Caco-2 (cell line): Measurements from ENCODE around the gene CAMKMT. TPM values are rescaled to one million over a fixed set of nuclear protein-coding genes. Genes with fewer than 3 reads are reported as not detected.

Source experiments
- BruUV-seq: library from RNA; stranded (reverse); fragments of 400-500 nt; replicated peaks from 2 replicates; lab custom pipeline; 2021; lab: Mats Ljungman, UMichigan
- CTCF ChIA-PET: fragments of 300-600 bp; sonication (Branson Sonifier 250); formaldehyde crosslinking; loops from one replicate; lab custom pipeline; 2022; ENCODE audit warnings: antibody characterized with exemption; lab: Charles Lee
- POLR2A ChIA-PET: fragments of 300-600 bp; sonication (Branson Sonifier 250); formaldehyde crosslinking; loops from one replicate; lab custom pipeline; 2022; ENCODE audit warnings: antibody characterized with exemption; lab: Charles Lee
- DNase-seq, 2 experiments: peaks; one replicate each; pipeline versions ENCODE4 v3.0.0 to v3.0.0-alpha.2; 2020 to 2022
- H3K27me3 ChIP-seq: replicated peaks from 2 replicates; pipeline ENCODE4 v1.6.0; 2011; ENCODE audit warnings: low read length; ENCODE audit not compliant: control insufficient read depth, insufficient read depth
- H3K36me3 ChIP-seq: 2 replicates; pipeline ENCODE4 v1.5.1; 2011; ENCODE audit warnings: low read length; ENCODE audit not compliant: control insufficient read depth, insufficient read depth
- H3K4me1 ChIP-seq: fragments of 250-450 bp; sonication (Bioruptor Pico); 2 replicates; pipeline ENCODE4 v1.5.1; 2020; ENCODE audit warnings: mild to moderate bottlenecking
- H3K4me3 ChIP-seq: 2 replicates; pipeline ENCODE4 v1.5.1; 2011; ENCODE audit warnings: low read depth, mild to moderate bottlenecking, control low read depth, low read length
- H3K9me3 ChIP-seq: fragments of 250-450 bp; sonication (Bioruptor Pico); 2 replicates; pipeline ENCODE4 v1.5.1; 2020; ENCODE audit warnings: mild to moderate bottlenecking, moderate library complexity
- H3K27ac Mint-ChIP-seq: one replicate; pipeline ENCODE4 v1.8.0; 2022; ENCODE audit warnings: mixed read lengths; ENCODE audit not compliant: unreplicated experiment
- H3K27me3 Mint-ChIP-seq: one replicate; pipeline ENCODE4 v1.8.0; 2022; ENCODE audit warnings: mixed read lengths; ENCODE audit not compliant: insufficient read depth, unreplicated experiment
- H3K36me3 Mint-ChIP-seq: one replicate; pipeline ENCODE4 v1.8.0; 2022; ENCODE audit warnings: mild to moderate bottlenecking, mixed read lengths; ENCODE audit not compliant: insufficient read depth, unreplicated experiment
- H3K4me1 Mint-ChIP-seq: one replicate; pipeline ENCODE4 v1.8.0; 2022; ENCODE audit warnings: low read depth, mixed read lengths; ENCODE audit not compliant: unreplicated experiment
- H3K4me3 Mint-ChIP-seq: one replicate; pipeline ENCODE4 v1.8.0; 2022; ENCODE audit warnings: mild to moderate bottlenecking, moderate library complexity, mixed read lengths; ENCODE audit not compliant: unreplicated experiment
- H3K9me3 Mint-ChIP-seq: one replicate; pipeline ENCODE4 v1.8.0; 2022; ENCODE audit warnings: mixed read lengths; ENCODE audit not compliant: unreplicated experiment
- CTCF ChIP-seq, 2 experiments: fragments of 200-600 bp in 1 of 2; IDR thresholded peaks; 1 replicate in 1 of 2; 2 replicates in 1 of 2; pipeline versions ENCODE4 v1.5.1 to v1.8.0; 2011 to 2022; ENCODE audit warnings: antibody characterized with exemption in 1 of 2, control low read depth in 1 of 2, inconsistent platforms in 1 of 2, low read depth in 1 of 2, low read length in 1 of 2, mild to moderate bottlenecking in 1 of 2, moderate library complexity in 1 of 2; ENCODE audit not compliant: insufficient read depth in 1 of 2, severe bottlenecking in 1 of 2, unreplicated experiment in 1 of 2
- intact Hi-C: fragments of 100-400 bp; cut with micrococcal nuclease; formaldehyde crosslinking; loops from one replicate; pipeline ENCODE4 v1.10.0; 2022; ENCODE audit not compliant: unreplicated experiment
- total RNA-seq: library from RNA; stranded (reverse); gene quantifications from 2 replicates; pipeline ENCODE4 v1.2.3, GENCODE V29; 2022

CAMKMT gene
- total RNA-seq, 1 experiment from 2014 or later, result 25.2 TPM

DNA sequence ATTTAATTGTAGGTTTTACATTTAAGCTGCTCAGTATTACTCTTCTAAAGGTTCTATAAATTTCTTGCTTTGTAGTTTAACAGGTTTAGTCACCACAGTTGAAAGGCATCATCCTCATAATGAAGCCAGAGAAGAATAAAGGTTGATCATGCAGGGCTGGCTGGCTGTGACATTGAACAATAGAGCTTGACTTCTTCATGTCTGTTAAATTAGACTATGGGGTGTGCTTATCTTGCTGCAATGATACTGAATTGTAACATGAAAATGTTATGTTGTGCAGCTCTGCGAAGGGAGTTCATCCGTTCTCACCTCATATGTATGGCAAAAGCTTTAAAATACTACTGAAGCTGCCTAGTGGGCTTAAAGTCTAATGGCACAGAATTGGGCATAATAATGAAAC lies 81.8 kb downstream of the CAMKMT start:
- peaks cover 18% of the 10 kb centered on the region for H3K4me1 Mint-ChIP-seq
- no TSS peak for BruUV-seq
- Histone ChIP-seq H3K36me3 (no peaks in the 10 kb centered on the region), H3K4me1 (peaks cover 3% of the 10 kb centered on the region; the same call in 1 of the 2 replicates), H3K27me3 (no peaks in the 10 kb centered on the region), H3K4me3 (no peak overlapping the region), H3K9me3 (no peaks in the 10 kb centered on the region)
- ChIA-PET POLR2A (no interaction called here), CTCF (no interaction called here)
- intact Hi-C loops, result no loop called here
- peaks cover 6% of the 10 kb centered on the region for H3K36me3 Mint-ChIP-seq
- no peak for DNase-seq
- no peak overlapping the region for H3K4me3 Mint-ChIP-seq
- no peak overlapping the region for H3K27ac Mint-ChIP-seq
- H3K9me3 Mint-ChIP-seq, result peaks cover 6% of the 10 kb centered on the region
- H3K27me3 Mint-ChIP-seq, result no peaks in the 10 kb centered on the region
- no peak for TF ChIP-seq CTCF (IDR thresholded peaks at IDR 0.05; ENCODE audit: insufficient read depth in 1 of 2, low read depth in 1 of 2, low read length in 1 of 2, severe bottlenecking in 1 of 2, unreplicated experiment in 1 of 2)

GRCh38 chr2:44444881-44445280 lies 83.1 kb downstream of the CAMKMT start:
- no peaks in the 10 kb centered on the region for H3K9me3 ChIP-seq
- Mint-ChIP-seq H3K27me3 (no peaks in the 10 kb centered on the region), H3K4me1 (peaks cover 30% of the 10 kb centered on the region), H3K4me3 (no peak overlapping the region), H3K36me3 (peaks cover 6% of the 10 kb centered on the region), H3K27ac (no peak overlapping the region), H3K9me3 (peaks cover 6% of the 10 kb centered on the region)
- ChIA-PET CTCF (no interaction called here), POLR2A (no interaction called here)
- intact Hi-C loops, result no loop called here
- TF ChIP-seq CTCF (IDR thresholded peaks at IDR 0.05; ENCODE audit: insufficient read depth in 1 of 2, low read depth in 1 of 2, low read length in 1 of 2, severe bottlenecking in 1 of 2, unreplicated experiment in 1 of 2), result no peak
- no peaks in the 10 kb centered on the region for H3K36me3 ChIP-seq
- BruUV-seq, result no TSS peak
- no peaks in the 10 kb centered on the region for H3K27me3 ChIP-seq
- DNase-seq, result no peak
- no peak overlapping the region for H3K4me3 ChIP-seq
- peaks cover 11% of the 10 kb centered on the region; the same call in 1 of the 2 replicates for H3K4me1 ChIP-seq

GRCh38 chr2:44448860-44449527 lies 87.2 kb downstream of the CAMKMT start:
- Mint-ChIP-seq H3K9me3 (peaks cover 6% of the 10 kb centered on the region), H3K4me3 (no peak overlapping the region), H3K27me3 (no peaks in the 10 kb centered on the region), H3K4me1 (peaks cover 24% of the 10 kb centered on the region), H3K27ac (no peak overlapping the region), H3K36me3 (peaks cover 6% of the 10 kb centered on the region)
- BruUV-seq, result no TSS peak
- CTCF ChIA-PET, result no interaction called here
- no peak for DNase-seq
- H3K4me1 ChIP-seq, result peaks cover 11% of the 10 kb centered on the region; the same call in 1 of the 2 replicates
- no peaks in the 10 kb centered on the region for H3K27me3 ChIP-seq
- intact Hi-C loops, result no loop called here
- no peak for TF ChIP-seq CTCF (IDR thresholded peaks at IDR 0.05; ENCODE audit: insufficient read depth in 1 of 2, low read depth in 1 of 2, low read length in 1 of 2, severe bottlenecking in 1 of 2, unreplicated experiment in 1 of 2)
- no peaks in the 10 kb centered on the region for H3K36me3 ChIP-seq
- no peaks in the 10 kb centered on the region for H3K9me3 ChIP-seq
- no peak overlapping the region for H3K4me3 ChIP-seq
- POLR2A ChIA-PET, result no interaction called here
